ENCODE data around the gene SMIM24.
"Not testable (repeated sequence)": the region's sequence is repeated elsewhere in the genome, so short reads cannot be mapped to it uniquely, and the experiment has no call there.

The SMIM24 gene

DNA sequence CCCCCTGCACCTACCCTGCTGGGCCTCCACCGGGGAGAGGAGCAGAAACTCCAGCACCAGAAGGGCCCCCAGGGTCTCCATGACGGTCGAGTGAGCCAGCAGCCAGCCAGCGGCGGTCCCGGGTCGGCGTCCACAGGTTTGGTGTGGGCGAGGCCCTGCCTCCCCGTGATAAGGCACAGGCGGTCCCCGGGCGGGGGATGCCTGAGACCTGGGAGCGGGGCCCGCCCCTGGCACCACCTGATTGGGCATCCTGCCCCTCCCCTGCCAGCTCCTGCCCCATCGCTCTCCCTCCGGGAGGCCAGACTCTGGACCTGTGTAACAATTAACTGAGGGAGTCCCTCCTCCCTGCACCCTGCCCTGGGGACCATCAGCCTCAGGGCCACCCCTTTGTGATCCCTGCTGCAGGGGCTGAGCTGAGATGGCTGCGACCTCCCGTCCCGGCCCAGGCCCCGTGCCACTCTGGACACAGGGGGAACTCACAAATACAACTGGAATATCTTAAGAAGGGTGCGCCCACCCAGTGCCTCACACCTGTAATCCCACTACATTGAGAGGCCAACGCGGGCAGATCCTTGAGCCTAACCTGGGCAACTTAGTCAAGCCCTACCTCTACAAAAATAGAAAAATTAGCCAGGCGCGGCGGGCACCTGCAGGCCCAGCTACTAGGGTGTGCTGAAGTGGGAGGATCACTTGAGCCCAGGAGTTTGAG, at the start of gene SMIM24:
Gene SMIM24, minus strand, starts transcription at position 143 of the 709 bp plus-strand sequence. Its CDS starts 62 bp downstream, at position 81.
- DNase-seq = no peak

DNA sequence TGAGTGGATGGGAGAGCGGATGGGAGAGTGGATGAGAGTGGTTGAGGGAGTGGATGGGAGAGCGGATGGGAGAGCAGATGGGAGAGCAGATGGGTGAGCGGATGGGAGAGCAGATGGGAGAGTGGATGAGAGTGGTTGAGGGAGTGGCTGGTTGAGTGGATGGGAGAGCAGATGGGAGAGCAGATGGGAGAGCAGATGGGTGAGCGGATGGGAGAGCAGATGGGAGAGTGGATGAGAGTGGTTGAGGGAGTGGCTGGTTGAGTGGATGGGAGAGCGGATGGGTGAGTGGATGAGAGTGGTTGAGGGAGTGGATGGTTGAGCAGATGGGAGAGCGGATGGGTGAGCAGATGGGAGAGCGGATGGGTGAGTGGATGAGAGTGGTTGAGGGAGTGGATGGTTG, 49.0 kb upstream of the SMIM24 start:
- DNase-seq = not testable (repeated sequence)

DNA sequence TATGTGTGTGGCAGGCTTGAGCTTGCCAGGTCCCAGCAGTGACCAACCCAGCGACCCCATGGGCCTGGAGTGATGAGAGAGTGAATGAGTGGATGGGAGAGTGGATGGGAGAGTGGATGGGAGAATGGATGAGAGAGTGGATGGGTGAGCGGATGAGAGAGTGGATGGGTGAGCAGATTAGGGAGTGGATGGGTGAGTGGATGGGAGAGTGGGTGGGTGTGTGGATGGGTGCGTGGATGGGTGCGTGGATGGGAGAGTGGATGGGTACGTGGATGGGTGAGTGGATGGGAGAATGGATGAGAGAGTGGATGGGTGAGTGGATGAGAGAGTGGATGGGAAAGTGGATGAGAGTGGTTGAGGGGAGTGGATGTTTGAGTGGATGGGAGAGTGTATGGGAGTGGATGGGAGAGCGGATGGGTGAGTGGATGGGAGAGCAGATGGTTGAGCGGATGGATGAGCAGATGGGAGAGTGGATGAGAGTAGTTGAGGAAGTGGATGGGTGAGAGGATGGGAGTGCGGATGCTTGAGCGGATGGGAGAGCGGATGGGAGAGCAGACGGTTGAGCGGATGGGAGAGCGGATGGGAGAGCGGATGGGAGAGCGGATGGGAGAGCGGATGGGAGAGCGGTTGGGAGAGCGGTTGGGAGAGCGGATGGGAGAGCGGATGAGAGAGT, 48.4 kb upstream of the SMIM24 start:
- no peak for DNase-seq

DNA sequence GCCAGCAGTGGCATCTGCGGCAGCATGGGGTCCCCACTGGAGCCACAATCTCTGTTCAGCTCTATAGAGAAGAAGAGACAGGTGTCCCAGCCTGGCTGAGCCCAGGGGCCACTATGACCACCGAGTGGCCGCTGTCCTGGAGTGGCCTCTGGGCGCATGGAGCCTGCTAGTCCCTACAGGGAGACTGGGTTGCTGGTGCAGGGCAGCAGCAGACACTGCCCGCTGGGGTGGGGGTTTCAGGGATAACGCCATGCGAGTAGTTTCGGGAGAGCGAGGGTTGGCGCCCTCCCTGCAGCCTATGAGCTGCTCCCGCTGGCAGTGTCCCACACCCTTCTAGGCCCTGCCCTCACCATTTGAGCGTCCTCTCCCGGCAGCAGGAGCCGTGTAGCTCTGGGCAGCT, 47.8 kb upstream of the SMIM24 start:
- DNase-seq = no peak

DNA sequence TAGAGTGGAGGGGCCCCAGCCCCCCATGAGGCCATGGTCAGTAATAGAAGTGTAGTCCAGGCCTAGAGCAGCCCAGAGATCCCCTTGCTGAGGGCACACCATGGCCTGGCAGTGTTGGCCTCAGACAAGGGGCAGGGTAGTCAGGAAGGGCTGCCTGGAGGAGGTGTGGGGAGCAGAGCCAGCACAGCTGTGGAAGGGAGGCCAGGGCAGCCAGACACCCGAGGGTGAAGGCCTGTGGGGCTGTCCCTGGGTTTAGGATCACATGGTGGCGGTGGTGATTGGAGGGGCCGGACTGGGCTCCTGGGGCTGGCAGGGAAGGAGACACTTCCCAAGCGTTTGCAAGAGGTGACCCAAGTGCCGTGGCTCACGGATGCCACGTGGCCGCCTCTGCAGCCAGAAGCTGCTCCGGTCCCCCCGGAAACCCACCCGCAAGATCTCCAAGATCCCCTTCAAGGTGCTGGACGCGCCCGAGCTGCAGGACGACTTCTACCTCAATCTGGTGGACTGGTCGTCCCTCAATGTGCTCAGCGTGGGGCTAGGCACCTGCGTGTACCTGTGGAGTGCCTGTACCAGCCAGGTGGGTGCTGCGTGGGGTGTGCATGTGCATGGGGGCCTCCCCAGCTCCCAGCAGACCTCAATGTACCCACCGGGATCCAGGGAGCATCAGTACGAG, 47.0 kb upstream of the SMIM24 start:
- no peak for DNase-seq

DNA sequence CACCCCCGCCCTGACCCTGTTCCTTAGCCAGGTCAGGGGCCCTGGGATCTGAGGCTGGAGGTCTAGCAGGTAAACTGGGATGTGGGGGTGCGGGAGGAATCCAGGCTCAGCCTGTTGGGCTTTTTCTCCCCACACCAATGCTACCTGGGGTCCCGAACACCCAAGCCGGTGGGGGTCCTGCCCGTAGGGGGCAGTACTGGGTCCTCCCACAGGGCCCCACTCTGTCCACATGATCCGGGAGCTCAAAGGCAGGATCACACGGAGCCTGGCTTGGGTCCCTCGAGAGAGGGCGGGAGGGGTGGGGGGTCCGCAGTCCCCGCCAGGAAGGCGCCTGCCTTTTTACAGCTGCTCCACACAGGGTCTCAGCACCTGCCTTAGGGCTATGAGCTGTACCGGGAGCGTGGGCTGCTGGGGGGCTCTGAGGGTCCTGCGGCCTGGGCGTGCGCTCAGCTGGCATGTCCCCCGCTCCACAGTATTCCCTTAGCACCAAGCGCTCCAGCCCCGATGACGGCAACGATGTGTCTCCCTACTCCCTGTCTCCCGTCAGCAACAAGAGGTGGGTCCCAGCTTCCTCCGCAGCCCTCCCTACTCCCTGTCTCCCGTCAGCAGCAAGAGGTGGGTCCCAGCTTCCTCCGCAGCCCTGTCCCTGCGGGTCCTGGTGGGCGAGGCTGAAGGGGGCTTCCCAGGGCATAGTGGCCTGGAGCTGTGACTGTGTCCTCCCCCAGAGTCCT, 46.3 kb upstream of the SMIM24 start:
- DNase-seq = no peak

DNA sequence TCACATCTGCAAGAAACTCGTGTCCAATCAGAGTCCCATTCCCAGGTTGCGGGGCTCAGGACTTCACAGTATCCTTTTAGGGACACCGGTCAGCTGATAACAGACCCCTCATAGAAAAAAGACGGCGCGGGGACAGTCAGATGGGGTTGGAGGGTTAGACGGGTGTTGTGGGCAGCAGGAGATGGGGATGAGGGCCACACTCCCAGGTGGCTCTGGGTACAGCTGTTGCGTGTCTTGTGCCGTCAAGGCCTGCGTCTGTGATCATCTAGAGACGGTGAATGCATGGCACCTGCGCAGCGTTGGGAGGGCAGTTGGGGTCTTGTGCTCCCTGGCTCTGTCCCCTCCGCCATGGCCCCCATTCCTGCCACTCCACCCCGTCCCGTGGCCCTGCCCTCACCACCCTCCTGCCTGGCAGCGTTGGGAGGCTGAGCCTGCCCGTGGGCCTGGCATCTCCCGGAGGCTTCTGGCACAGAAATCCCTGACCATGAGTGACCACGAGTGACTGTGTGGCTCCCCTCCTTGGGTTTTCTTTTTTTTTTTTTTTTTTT, 44.7 kb upstream of the SMIM24 start:
- DNase-seq = no peak

DNA sequence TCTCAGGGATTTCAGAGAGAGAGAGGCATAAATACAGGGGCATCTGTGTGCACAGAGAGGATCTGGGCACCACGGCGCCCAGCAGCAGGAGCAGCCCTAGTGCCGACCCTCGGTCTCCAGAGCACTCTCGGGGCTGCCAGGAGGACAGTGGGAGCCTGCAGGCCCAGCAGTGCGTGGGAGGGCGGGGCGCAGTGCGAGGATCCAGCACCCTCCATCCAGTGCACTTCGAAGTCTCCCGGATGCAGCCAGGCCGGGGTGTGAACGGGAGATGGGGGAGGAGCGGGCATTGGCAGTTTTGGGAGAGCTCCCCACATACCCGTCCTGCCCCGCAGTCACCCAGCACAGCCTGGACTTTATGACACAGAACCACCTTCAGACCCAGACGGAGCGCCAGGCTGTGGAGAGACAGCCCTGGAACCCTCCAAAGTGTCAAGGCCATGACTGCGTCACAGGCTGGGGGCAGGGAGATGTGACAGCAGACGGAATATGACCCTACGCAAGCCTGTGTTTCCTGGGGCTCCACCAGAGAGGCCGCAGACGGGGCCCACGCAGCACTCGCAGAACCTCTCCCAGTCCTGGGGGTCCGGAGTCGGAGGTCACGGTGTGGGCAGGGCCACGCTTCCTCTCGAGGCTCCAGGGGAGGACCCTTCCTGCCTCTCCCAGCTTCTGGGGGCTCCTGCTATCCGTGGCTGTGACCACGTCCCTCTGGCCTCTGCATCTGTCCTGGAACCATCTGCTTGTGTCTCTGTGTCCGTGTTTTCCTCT, 43.9 kb upstream of the SMIM24 start:
- DNase-seq = no peak

DNA sequence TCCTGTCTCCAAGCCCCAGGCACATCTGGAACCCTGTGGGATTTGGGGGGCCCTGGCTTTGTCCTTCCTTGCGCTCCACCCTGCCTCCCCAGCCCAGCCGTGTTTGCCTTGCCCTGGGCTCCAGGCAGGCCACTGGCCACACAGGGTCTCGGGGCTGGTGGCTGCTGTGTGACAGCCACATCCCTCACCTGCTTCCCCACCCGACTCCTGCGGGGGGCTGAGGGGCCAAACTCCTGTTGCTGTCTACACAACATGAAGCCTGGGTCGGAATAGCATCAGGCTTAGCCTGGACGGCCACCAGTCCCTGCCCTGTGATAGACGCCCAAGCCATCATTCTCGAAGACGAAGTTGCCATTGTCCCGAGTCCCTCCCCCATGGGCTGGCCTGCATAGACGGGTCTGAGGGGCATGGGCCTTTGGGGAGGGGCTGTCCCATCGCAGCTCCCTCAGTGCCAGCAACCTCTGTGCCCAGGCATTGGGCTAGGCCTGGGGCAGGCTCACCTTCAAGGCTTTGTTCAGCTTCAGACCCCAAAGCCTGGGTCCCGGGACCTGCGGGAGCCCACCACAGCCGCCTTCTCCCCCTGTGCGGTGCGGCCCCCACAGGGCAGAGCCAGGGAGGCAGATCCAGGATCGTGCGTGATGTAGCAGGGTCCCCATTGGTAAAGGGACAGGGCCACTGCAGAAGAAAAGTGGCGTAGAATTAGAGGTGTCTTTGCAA, 43.2 kb upstream of the SMIM24 start:
- no peak for DNase-seq

DNA sequence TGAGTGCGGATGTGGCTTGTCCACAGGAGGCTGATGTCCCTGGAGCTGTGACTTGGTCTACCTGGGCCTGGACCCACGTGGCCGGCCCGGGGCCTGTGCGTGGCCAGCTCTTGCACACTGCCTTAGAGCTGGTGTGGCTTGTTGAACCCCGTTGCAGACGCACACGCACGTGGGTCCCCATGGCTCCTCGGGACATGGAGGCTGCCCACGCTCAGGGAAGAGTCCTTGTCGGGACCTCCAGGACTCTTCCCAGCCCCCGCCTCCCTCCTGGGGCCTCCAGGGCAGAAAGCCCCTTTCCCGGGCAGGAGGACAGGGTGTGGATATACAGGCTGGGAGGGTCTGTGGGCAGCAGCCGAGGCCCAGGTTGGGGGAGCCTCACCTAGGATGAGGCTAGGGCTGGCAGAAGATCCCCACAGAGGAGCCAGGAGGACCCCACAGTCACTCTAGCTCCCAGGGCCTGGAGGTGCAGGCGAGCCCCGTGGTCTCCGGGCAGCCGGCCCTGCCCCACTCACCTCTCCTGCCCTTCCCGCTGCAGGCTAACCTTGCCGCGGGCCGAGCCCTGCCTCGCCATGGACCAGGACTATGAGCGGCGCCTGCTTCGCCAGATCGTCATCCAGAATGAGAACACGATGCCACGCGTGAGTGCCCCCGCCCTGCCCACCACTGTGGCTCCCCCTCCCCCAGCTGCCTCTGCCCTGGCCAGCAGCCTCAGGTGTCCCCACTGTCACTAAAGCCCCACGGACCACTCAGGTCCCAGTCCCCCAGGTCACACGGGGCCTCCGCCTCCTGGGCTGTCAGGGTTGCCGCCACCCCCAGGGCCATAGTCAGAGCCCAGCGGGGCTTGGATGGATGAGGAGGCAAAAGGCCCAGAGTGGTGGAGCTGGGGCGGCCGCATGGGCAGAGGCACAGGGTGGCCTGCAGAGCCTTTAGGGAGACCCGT, 42.4 kb upstream of the SMIM24 start:
- DNase-seq = no peak

DNA sequence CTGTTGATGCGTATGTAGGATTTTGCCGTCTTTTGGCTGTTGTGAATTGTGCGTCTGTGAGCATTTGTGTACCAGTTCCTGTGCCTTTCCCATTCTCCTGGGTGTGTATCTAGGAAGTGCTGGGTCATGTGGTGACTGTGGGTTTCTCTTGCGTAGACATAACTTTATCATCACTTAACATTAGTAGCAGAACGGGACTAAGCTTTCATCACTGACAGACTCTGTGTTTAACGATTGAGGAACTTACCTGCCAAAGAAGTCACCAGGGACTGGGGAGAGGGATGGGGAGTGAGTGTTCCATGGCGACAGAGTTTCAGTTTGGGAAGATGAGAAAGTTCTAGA, 40.8 kb upstream of the SMIM24 start:
- DNase-seq = no peak

DNA sequence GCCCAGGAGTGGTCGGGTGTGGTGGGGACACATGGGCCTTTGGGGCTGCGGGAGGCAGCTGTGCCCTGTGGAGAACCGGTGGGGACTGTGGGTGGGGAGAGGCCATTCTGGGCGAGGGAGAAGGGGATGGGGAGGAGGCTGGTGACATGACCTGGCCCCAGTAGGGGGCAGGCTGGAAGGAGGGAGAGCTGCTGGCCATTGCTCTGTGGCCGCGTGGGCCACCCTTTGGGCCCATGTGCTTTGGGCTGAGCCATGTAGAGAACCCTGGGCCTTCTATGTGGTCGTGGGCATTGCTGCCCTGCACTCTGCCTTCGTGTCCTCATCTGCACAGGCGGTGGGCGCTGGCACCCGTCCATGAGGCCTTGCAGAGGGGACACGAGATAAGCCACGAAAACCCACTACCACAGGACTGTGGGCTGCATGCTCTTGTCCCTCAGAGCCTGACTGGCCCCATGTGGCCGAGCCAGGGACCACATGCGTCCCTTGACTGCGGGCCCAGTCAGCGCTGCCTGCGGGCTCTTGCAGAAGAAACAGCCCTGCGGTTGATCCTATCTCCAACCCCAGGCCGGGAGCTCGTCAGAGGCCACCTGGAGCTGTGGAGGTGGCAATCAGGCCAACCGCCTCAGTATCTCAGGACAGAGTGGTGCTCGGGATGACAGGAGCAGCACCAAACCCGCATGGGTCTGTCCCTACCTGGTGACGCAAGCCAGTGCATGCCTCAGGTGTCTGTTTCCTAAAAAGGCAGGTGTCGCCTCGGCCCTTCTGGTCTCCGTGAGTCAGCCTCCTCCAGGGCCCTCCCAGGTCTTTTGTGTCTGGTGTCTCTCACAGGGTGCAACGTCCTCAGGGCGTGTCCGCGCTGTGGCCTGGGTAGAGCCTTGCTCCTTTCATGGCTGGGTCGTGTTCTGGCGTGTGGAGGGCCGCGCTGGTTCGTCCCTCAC, 40.1 kb upstream of the SMIM24 start:
- no peak for DNase-seq

DNA sequence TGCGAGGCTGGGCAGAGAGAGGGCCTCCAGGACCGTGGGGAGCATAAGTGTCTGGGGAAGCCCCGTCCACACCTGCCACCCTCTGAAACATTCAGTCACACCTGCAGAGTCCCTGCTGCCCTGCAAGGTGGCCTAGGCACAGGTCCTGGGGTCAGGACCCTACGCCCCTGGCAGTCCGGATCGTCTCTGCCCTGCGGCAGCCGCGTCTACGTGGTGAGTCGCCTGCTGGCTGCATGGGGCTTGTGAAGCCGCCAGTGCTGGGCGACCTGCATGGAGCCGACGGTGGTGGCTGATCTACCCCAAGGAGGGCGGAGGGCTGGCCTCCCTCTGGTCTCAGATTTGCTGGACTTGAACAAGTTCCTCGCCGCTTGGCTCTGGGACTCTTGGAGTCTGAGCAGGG, 38.8 kb upstream of the SMIM24 start:
- DNase-seq = no peak

DNA sequence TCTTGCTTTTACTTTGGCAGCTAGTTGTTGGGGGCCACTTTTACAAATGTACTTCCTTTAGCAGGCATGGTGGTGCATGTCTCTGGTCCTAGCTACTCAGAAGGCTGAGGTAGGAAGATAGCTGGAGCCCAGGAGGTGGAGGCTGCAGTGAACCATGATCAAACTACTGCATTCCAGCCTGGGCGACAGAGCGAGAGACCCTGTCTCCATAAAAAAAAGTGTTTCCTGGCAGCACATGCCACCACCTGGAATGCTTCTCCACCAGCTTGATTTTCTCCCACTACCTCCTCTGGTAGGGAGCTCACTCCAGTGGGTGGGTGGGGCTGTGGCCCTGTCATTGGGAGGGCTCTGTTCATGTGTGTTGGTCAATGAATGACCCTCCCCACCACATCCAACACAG, 38.3 kb upstream of the SMIM24 start:
- DNase-seq = no peak

DNA sequence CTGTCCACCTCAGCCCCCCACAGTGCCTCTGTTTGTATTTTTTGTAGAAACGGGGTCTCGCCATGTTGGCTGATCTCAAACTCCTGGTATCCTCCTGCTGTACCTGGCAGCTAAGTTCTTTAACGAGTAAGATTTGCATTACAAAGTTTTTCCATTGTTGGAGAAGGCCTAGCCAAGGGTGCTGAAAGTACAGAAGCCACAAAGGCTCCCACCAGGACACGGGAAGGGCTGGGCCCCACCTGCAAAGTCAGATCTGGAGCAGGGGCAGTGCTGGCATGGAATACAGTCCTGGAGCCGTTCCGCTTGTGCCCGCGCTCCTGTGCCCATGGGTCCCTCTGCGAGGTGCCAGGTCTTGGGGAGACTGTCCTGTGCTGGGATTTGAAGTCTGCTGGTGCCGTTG, 37.9 kb upstream of the SMIM24 start:
- no peak for DNase-seq

DNA sequence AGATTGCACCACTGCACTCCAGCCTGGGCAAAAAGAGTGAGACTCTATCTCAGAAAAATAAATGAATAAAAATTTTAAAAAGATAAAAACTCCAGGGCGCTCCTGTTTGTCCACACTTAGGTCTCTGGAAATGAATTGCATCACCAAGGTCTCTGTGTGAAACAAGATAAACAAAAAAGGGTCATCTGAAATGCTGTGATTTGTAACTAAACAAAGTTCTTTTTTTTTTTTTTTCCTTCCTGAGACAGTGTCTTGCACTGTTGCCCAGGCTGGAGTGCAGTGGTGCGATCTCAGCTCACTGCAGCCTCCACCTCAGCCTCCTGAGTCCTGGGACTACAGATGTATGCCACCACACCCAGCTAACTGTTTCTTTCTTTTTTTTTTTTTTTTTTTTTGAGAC, 37.3 kb upstream of the SMIM24 start:
- no peak for DNase-seq

DNA sequence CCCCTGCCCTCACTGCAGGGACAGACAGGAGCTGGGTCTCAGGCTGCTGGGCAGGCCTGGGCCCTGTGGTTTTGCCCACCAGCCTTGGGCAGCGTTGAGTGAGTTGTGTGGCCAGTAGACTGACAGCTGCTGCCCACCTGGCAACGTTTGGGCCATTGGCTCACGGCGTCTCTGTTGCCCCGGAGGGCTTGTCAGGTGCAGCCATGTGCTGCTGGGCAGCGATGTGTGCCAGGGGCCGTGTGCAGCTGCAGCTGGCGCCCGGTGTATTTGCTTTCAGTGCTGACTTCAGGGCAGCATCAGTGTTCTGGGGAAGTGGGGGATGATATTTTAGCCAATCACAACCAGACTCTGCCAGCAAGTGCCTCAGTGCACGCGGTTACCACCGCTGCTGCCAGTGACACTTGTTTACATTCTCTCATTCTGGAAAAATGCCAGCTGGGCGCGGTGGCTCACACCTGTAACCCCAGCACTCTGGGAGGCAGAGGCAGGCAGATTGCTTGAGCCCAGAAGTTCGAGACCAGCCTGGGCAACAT, 36.4 kb upstream of the SMIM24 start:
- DNase-seq = no peak

DNA sequence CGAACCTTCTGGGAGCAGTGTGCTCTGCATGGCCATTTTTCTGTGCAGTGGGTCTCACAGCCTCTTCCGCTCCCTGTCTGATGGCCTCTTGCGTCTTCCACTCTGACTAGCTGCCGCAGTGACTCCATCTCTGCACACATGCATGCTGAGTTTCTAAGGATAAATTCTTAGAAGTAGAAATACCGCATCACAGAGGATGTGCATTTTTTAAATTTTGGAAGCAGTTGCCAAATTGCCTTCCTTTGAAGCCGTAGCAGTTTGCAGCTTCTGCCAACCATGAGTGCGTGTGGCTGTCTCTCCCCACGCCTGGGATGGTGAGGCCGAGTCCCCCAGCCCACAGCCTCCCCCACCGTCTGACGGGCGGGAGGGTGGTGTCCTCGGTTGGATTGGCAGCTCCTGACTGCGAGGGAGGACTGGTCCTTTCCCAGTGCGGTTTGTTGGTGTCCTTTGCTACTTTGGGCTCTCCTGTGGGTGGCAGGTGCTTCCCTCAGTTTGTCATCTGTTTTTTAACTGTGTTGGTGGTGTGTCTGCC, 35.6 kb upstream of the SMIM24 start:
- no peak for DNase-seq

DNA sequence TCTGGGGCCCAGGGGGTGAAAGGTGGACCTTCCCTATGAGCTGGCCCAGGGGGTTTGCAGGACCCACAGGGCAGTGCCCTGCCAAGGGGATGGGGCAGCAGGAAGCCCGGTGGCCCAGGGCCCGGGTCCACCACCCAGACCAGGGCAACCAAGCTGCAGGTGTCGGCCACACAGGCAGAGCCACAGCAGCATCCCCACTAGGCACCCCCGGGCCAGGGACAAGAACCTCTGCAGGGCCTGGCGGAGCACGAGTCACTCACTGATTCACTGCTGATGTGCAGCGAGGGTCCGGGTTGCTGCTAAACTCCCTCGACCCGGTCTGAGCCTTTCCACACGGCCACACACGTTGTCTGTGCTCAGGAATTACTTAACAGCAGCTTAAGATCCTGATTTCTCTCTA, 34.6 kb upstream of the SMIM24 start:
- no peak for DNase-seq

Measured in activated CD4-positive, alpha-beta T cell treated with anti-CD3 and anti-CD28 coated beads, Interleukin-2, Interleukin-6, amounts not matched to agents 100 ng/mL and 50 ng/mL, durations not matched to agents 16 hours and 8 hours (primary cell).